Transverse colon (tissue), 4 donors: ENCODE results near the gene MON2. TPM values are rescaled to one million over a fixed set of nuclear protein-coding genes. Genes with fewer than 3 reads are reported as not detected.

ENCODE experiments used
- DNase-seq: peaks from one replicate; pipeline ENCODE4 v3.0.0-alpha.2; 2019
- H3K27ac ChIP-seq, 4 donors: fragments of 200-600 bp; sonication (generic); 2 replicates each; pipeline ENCODE4 v1.5.1; 2016 to 2018; ENCODE audit warnings: inconsistent platforms in 4 of 4
- H3K27me3 ChIP-seq: fragments of 200-600 bp; sonication (generic); 2 replicates; pipeline ENCODE4 v1.5.1; 2017; ENCODE audit warnings: inconsistent platforms
- H3K36me3 ChIP-seq, 4 donors: fragments of 200-600 bp; sonication (generic); 2 replicates each; pipeline ENCODE4 v1.5.1; 2017 to 2019; ENCODE audit warnings: inconsistent platforms in 4 of 4
- H3K4me1 ChIP-seq, 4 donors: fragments of 200-600 bp; sonication (generic); 2 replicates each; pipeline ENCODE4 v1.5.1; 2017 to 2020; ENCODE audit warnings: inconsistent platforms in 4 of 4
- H3K4me3 ChIP-seq, 4 donors: fragments of 200-600 bp; sonication (generic); 1 replicate in 1 of 4; 2 replicates in 3 of 4; pipeline versions ENCODE4 v1.5.1 to v1.6.1; 2017 to 2019; ENCODE audit warnings: inconsistent platforms in 4 of 4
- H3K9me3 ChIP-seq, 2 donors: fragments of 200-600 bp; sonication (generic); 2 replicates each; pipeline ENCODE4 v1.5.1; 2017 to 2019; ENCODE audit warnings: inconsistent platforms in 2 of 2
- CTCF ChIP-seq, 5 experiments: fragments of 200-600 bp in 3 of 5; fragments of 450-650 bp in 2 of 5; sonication (generic) in 3 of 5; IDR thresholded peaks; 1 replicate in 2 of 5; 2 replicates in 3 of 5; pipeline ENCODE4 v1.5.1; 2016 to 2017; ENCODE audit warnings: antibody characterized with exemption in 5 of 5, inconsistent platforms in 3 of 5, mild to moderate bottlenecking in 2 of 5, moderate library complexity in 1 of 5
- EP300 ChIP-seq: sonication (generic); formaldehyde crosslinking; IDR thresholded peaks from one replicate; pipeline ENCODE4 v1.6.1; 2017; ENCODE audit warnings: antibody characterized with exemption, low read depth
- POLR2A ChIP-seq: fragments of 450-650 bp; IDR thresholded peaks from one replicate; pipeline ENCODE4 v1.6.1; 2016; ENCODE audit warnings: antibody characterized with exemption, mild to moderate bottlenecking, moderate library complexity
- POLR2AphosphoS5 ChIP-seq, 3 donors: sonication (generic); formaldehyde crosslinking; IDR thresholded peaks; one replicate each; pipeline ENCODE4 v1.6.1; 2016; ENCODE audit warnings: antibody characterized with exemption in 3 of 3
- WGBS, 2 donors: methylation state at CpG; one replicate each; pipeline ENCODE4 v1.1.5; 2018; ENCODE audit warnings: low coverage in 1 of 2; 5-methylcytosine and 5-hydroxymethylcytosine counted together
- in situ Hi-C, 4 donors: fragments of 200-750 bp; cut with MboI; loops; one replicate each; pipeline versions ENCODE4 v1.15.0 to v1.15.1; 2017; ENCODE audit warnings: low sequenced_read_pairs in 3 of 4, low pct_ligation_motif_present in 1 of 4, low pct_unique_long_range_greater_than_20kb in 1 of 4
- intact Hi-C: fragments of 100-400 bp; cut with DNase I; formaldehyde crosslinking; loops from one replicate; pipeline ENCODE4 v1.15.1; 2023; ENCODE audit warnings: low total_unique reads
- total RNA-seq, 4 donors: library from RNA; depleted of rRNA; stranded (reverse); fragments of >200 nt; gene quantifications; one replicate each; pipeline ENCODE4 v1.1.0, GENCODE V29; 2016

Gene MON2
- total RNA-seq, 4 donors from 2014 or later = 94.6 to 157 (median 129) TPM

GRCh38 chr12:62434494-62435302, 31.9 kb upstream of the MON2 start:
- H3K9me3 ChIP-seq = no peaks in the 10 kb centered on the region
- in situ Hi-C loops (loop anchor here in 1 of 4 donors (25.0 kb wide), 1 partner anchor 353 kb away; no protein-coding TSS in a partner anchor), intact Hi-C loops (loop anchor here (5.0 kb wide), 1 partner anchor 363 kb away; no protein-coding TSS in a partner anchor)
- peak overlapping the region; percentile 19 to 61 (median 36) for H3K4me3 ChIP-seq
- no peak overlapping the region for H3K27ac ChIP-seq
- no peaks in the 10 kb centered on the region for H3K36me3 ChIP-seq
- H3K27me3 ChIP-seq = peaks cover 35% of the 10 kb centered on the region
- no peak for TF ChIP-seq EP300
- TF ChIP-seq CTCF (IDR thresholded peaks at IDR 0.05) = no peak
- no peak for TF ChIP-seq POLR2A
- TF ChIP-seq POLR2AphosphoS5 (IDR thresholded peaks at IDR 0.05) = no peak
- peak; percentile 21 for DNase-seq
- peaks cover 0 to 12% (median 10%) of the 10 kb centered on the region in 4 donors for H3K4me1 ChIP-seq
- WGBS, 2 donors = 22 to 27% methylated on average over 12 to 16 of the region's 16 CpGs

- peak; percentile 52 for DNase-seq
- no peaks in the 10 kb centered on the region for H3K36me3 ChIP-seq
- peaks cover 0 to 12% (median 10%) of the 10 kb centered on the region in 4 donors for H3K4me1 ChIP-seq
- no peak for TF ChIP-seq POLR2A
- TF ChIP-seq EP300 = no peak
- peak; percentile 13 to 35 (median 30) for TF ChIP-seq CTCF (IDR thresholded peaks at IDR 0.05)
- peaks cover 0 to under 1% of the 10 kb centered on the region in 2 donors for H3K9me3 ChIP-seq
- intact Hi-C loops = loop anchor here (5.0 kb wide), 1 partner anchor 362 kb away; no protein-coding TSS in a partner anchor
- H3K27me3 ChIP-seq = peaks cover 35% of the 10 kb centered on the region
- no peak overlapping the region for H3K27ac ChIP-seq
- peak overlapping the region; percentile 19 to 61 (median 36) for H3K4me3 ChIP-seq
- WGBS, 2 donors = 0 to 3% methylated on average over 2 to 25 of the region's 29 CpGs
- in situ Hi-C loops = loop anchor here in 1 of 4 donors (25.0 kb wide), 1 partner anchor 352 kb away; no protein-coding TSS in a partner anchor
Measured at GRCh38 chr12:62435303-62436163, 31.1 kb upstream of the MON2 start.

GRCh38 chr12:62436164-62436503, 30.5 kb upstream of the MON2 start:
- H3K27me3 ChIP-seq = peaks cover 31% of the 10 kb centered on the region
- H3K27ac ChIP-seq = no peak overlapping the region
- intact Hi-C loops = loop anchor here (5.0 kb wide), 1 partner anchor 361 kb away; no protein-coding TSS in a partner anchor
- no peak overlapping the region for H3K4me3 ChIP-seq
- in situ Hi-C loops = loop anchor here in 1 of 4 donors (25.0 kb wide), 1 partner anchor 351 kb away; no protein-coding TSS in a partner anchor
- peaks cover 0 to 12% (median 10%) of the 10 kb centered on the region in 4 donors for H3K4me1 ChIP-seq
- TF ChIP-seq POLR2A (no peak), CTCF (IDR thresholded peaks at IDR 0.05) (no peak), EP300 (no peak), POLR2AphosphoS5 (IDR thresholded peaks at IDR 0.05) (no peak)
- 77% methylated on average over 12 of the region's 12 CpGs; no CpG with 5 or more reads in 1 of the 2 donors for WGBS, 2 donors
- no peaks in the 10 kb centered on the region for H3K36me3 ChIP-seq
- no peak for DNase-seq
- peaks cover 3 to 6% of the 10 kb centered on the region in 2 donors for H3K9me3 ChIP-seq
